Endothelial cell of umbilical vein (primary cell): ENCODE measurements around the gene RTL5. TPM values are rescaled to one million over a fixed set of nuclear protein-coding genes. Genes with fewer than 3 reads are reported as not detected.

ENCODE experiments used
- BruUV-seq: library from RNA; stranded (reverse); fragments of 400-500 nt; replicated peaks from 2 replicates; lab custom pipeline; 2021; lab: Mats Ljungman, UMichigan
- CTCF ChIA-PET: fragments of 300-600, 350-600 bp; sonication (Branson Sonifier 250); formaldehyde crosslinking; loops from one replicate; lab custom pipeline; 2021; ENCODE audit warnings: antibody characterized with exemption, inconsistent platforms; lab: Charles Lee
- POLR2A ChIA-PET: fragments of 300-600, 350-600 bp; sonication (Branson Sonifier 250); formaldehyde crosslinking; loops from one replicate; lab custom pipeline; 2021; ENCODE audit warnings: antibody characterized with exemption, inconsistent platforms; lab: Charles Lee
- DNase-seq: peaks from one replicate; pipeline ENCODE4 v3.0.0-alpha.2; 2011; ENCODE audit warnings: low read depth, low spot score
- FAIRE-seq: peaks from 2 replicates; lab custom pipeline; 2011; peaks lifted over from hg19 to GRCh38; lab: Jason Lieb, UNC
- H2AFZ ChIP-seq: 2 replicates; pipeline ENCODE4 v1.6.0; 2012; ENCODE audit warnings: low read depth, low read length, control low read depth, inconsistent platforms
- H3K27ac ChIP-seq: 2 replicates; pipeline ENCODE4 v1.5.1; 2011; ENCODE audit warnings: low read depth, mild to moderate bottlenecking, control low read depth, low read length, moderate library complexity; ENCODE audit not compliant: insufficient read depth
- H3K27me3 ChIP-seq, 2 experiments: 2 replicates each; pipeline versions ENCODE4 v1.6.0 to v1.6.1; 2011; ENCODE audit warnings: low read length in 2 of 2, mixed read lengths in 1 of 2; ENCODE audit not compliant: control insufficient read depth in 2 of 2, insufficient read depth in 2 of 2
- H3K36me3 ChIP-seq, 2 experiments: 2 replicates in 1 of 2; 3 replicates in 1 of 2; pipeline ENCODE4 v1.5.1; 2011; ENCODE audit warnings: low read length in 2 of 2, mild to moderate bottlenecking in 1 of 2, moderate library complexity in 1 of 2; ENCODE audit not compliant: control insufficient read depth in 2 of 2, insufficient read depth in 2 of 2; ENCODE audit errors: extremely low read depth in 1 of 2
- H3K4me1 ChIP-seq: 3 replicates; pipeline ENCODE4 v1.5.1; 2011; ENCODE audit warnings: mild to moderate bottlenecking, low read length; ENCODE audit not compliant: control insufficient read depth, insufficient read depth; ENCODE audit errors: extremely low read depth
- H3K4me2 ChIP-seq: 2 replicates; pipeline ENCODE4 v1.6.1; 2011; ENCODE audit warnings: low read length, control low read depth, mixed read lengths; ENCODE audit not compliant: insufficient read depth
- H3K4me3 ChIP-seq, 3 experiments: fragments of 200-600 bp in 1 of 3; sonication (generic), shearing (Covaris generic) in 1 of 3; replicated peaks in 1 of 3; 2 replicates each; pipeline ENCODE4 v1.5.1; 2011 to 2016; ENCODE audit warnings: control low read depth in 3 of 3, low read length in 3 of 3, mild to moderate bottlenecking in 2 of 3, inconsistent platforms in 1 of 3, low read depth in 1 of 3, moderate library complexity in 1 of 3; ENCODE audit not compliant: insufficient read depth in 1 of 3
- H3K79me2 ChIP-seq: 2 replicates; pipeline ENCODE4 v1.6.0; 2012; ENCODE audit warnings: low read length, inconsistent platforms; ENCODE audit not compliant: control insufficient read depth, insufficient read depth
- H3K9ac ChIP-seq: replicated peaks from 2 replicates; pipeline ENCODE3; 2011; ENCODE audit warnings: low read length, control low read depth; ENCODE audit not compliant: insufficient read depth; ENCODE audit errors: extremely low read depth
- H3K9me1 ChIP-seq: replicated peaks from 3 replicates; pipeline ENCODE4 v1.6.0; 2011; ENCODE audit warnings: mild to moderate bottlenecking, low read length; ENCODE audit not compliant: control insufficient read depth, insufficient read depth; ENCODE audit errors: extremely low read depth
- H3K9me3 ChIP-seq: replicated peaks from 2 replicates; pipeline ENCODE4 v1.5.1; 2012; ENCODE audit warnings: low read length, inconsistent platforms; ENCODE audit not compliant: control insufficient read depth, insufficient read depth
- H4K20me1 ChIP-seq: replicated peaks from 2 replicates; pipeline ENCODE3; 2011; ENCODE audit warnings: mild to moderate bottlenecking, low read length; ENCODE audit not compliant: control insufficient read depth, insufficient read depth; ENCODE audit errors: extremely low read depth
- CTCF ChIP-seq, 2 donors: IDR thresholded peaks; 1 replicate in 1 of 2; 2 replicates in 1 of 2; pipeline ENCODE4 v1.5.1; 2011; ENCODE audit warnings: low read length in 2 of 2, mild to moderate bottlenecking in 2 of 2, moderate library complexity in 2 of 2, control low read depth in 1 of 2, inconsistent platforms in 1 of 2, low read depth in 1 of 2; ENCODE audit not compliant: insufficient read depth in 1 of 2; ENCODE audit errors: extremely low read depth in 1 of 2
- EZH2 ChIP-seq: IDR thresholded peaks from 2 replicates; pipeline ENCODE4 v1.6.1; 2012; ENCODE audit warnings: borderline replicate concordance, low read depth, mild to moderate bottlenecking, moderate library complexity, low read length, inconsistent platforms; ENCODE audit not compliant: severe bottlenecking
- FOS ChIP-seq: IDR thresholded peaks from 2 replicates; pipeline ENCODE4 v1.6.1; 2011; ENCODE audit warnings: mild to moderate bottlenecking, low read length, moderate library complexity, borderline replicate concordance; ENCODE audit not compliant: insufficient read depth
- GATA2 ChIP-seq: IDR thresholded peaks from 2 replicates; pipeline ENCODE4 v1.7.0; 2011; ENCODE audit warnings: low read depth, mild to moderate bottlenecking, moderate library complexity, mixed read lengths, low read length; ENCODE audit not compliant: insufficient read length, insufficient read depth
- JUN ChIP-seq: IDR thresholded peaks from 2 replicates; pipeline ENCODE4 v1.6.1; 2011; ENCODE audit warnings: borderline replicate concordance, low read depth; ENCODE audit not compliant: insufficient read length, insufficient read depth
- MYC ChIP-seq: IDR thresholded peaks from one replicate; pipeline ENCODE4 v1.6.1; 2011; ENCODE audit warnings: mild to moderate bottlenecking, low read depth, low read length
- POLR2A ChIP-seq: IDR thresholded peaks from 2 replicates; pipeline ENCODE4 v1.6.1; 2012; ENCODE audit warnings: low read depth, mild to moderate bottlenecking, control low read depth, low read length
- POLR2AphosphoS5 ChIP-seq: IDR thresholded peaks from 2 replicates; pipeline ENCODE4 v1.6.1; 2012; ENCODE audit warnings: low read depth, mild to moderate bottlenecking, control low read depth, low read length, moderate library complexity; ENCODE audit not compliant: insufficient read depth
- dilution Hi-C: fragments of 300-500 bp; cut with MboI; formaldehyde crosslinking; loops from one replicate; pipeline ENCODE4 v1.15.0; 2019; ENCODE audit warnings: low sequenced_read_pairs; ENCODE audit not compliant: extremely low pct_ligation_motif_present
- intact Hi-C: fragments of 100-400 bp; cut with micrococcal nuclease; formaldehyde crosslinking; loops from one replicate; pipeline ENCODE4 v1.10.0; 2022
- polyA plus RNA-seq, 4 experiments: library from polyadenylated mRNA; depleted of rRNA in 3 of 4; stranded (reverse) in 3 of 4; unstranded in 1 of 4; fragments of >200 nt; gene quantifications; 2 replicates each; pipeline versions ENCODE4 v1.2.1 to v1.2.3, GENCODE V29; 2011 to 2012; ENCODE audit warnings: missing spikeins in 1 of 4
- total RNA-seq: library from RNA; stranded (reverse); gene quantifications from 2 replicates; pipeline ENCODE4 v1.2.3, GENCODE V29; 2021
- TF ChIP-seq, protein P1 (sequence below): IDR thresholded peaks from 2 replicates; pipeline ENCODE4 v1.6.1; 2011; ENCODE audit not compliant: insufficient read depth, insufficient read length

RTL5 gene
- total and polyA plus RNA-seq, 2 donors (not counting 3 experiments of a cell fraction or from before 2014, with no cell fraction given): 1.0 to 1.7 TPM

- TF ChIP-seq CTCF (IDR thresholded peaks at IDR 0.05; ENCODE audit: extremely low read depth in 1 of 2, insufficient read depth in 1 of 2, low read depth in 1 of 2, low read length in 2 of 2): no peak
- TF ChIP-seq, protein P1, sequence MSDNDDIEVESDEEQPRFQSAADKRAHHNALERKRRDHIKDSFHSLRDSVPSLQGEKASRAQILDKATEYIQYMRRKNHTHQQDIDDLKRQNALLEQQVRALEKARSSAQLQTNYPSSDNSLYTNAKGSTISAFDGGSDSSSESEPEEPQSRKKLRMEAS: no peak
- no peak for TF ChIP-seq EZH2
- TF ChIP-seq POLR2AphosphoS5: no peak
- BruUV-seq: no TSS peak
These were observed 16.3 kb downstream of the RTL5 start for GRCh38 chrX:72115380-72115779.

GRCh38 chrX:72114807-72115206 lies 16.9 kb downstream of the RTL5 start:
- no peaks in the 10 kb centered on the region for H3K4me1 ChIP-seq
- POLR2A ChIA-PET: no interaction called here
- H3K9ac ChIP-seq: no peak overlapping the region
- CTCF ChIA-PET: interaction anchor here (1.3 kb wide), 1 partner anchor 93 kb away, joined by 4 read pairs; no protein-coding TSS in a partner anchor
- no peaks in the 10 kb centered on the region for H3K27me3 ChIP-seq
- H3K4me3 ChIP-seq: no peak overlapping the region
- BruUV-seq: no TSS peak
- H3K79me2 ChIP-seq: peaks cover 38% of the 10 kb centered on the region
- no peak overlapping the region for H3K4me2 ChIP-seq
- peaks cover 2% of the 10 kb centered on the region for H3K9me1 ChIP-seq
- dilution Hi-C loops: no loop called here
- H4K20me1 ChIP-seq: no peaks in the 10 kb centered on the region
- intact Hi-C loops: no loop called here
- no peaks in the 10 kb centered on the region for H3K9me3 ChIP-seq
- H3K36me3 ChIP-seq: no peaks in the 10 kb centered on the region
- H3K27ac ChIP-seq: no peak overlapping the region
- DNase-seq: no peak
- H2AFZ ChIP-seq: no peak overlapping the region
- TF ChIP-seq CTCF (IDR thresholded peaks at IDR 0.05; ENCODE audit: extremely low read depth in 1 of 2, insufficient read depth in 1 of 2, low read depth in 1 of 2, low read length in 2 of 2) (no peak), EZH2 (no peak), MYC (no peak), GATA2 (no peak), POLR2A (no peak), POLR2AphosphoS5 (no peak), FOS (no peak), JUN (no peak)
- TF ChIP-seq, protein P1: no peak
- FAIRE-seq: no peak

More at GRCh38 chrX:72115380-72115779, 16.3 kb downstream of the RTL5 start:
- Histone ChIP-seq H3K27ac (no peak overlapping the region), H3K4me2 (no peak overlapping the region), H3K36me3 (no peaks in the 10 kb centered on the region), H3K4me3 (no peak overlapping the region), H3K9ac (no peak overlapping the region), H3K27me3 (no peaks in the 10 kb centered on the region), H2AFZ (no peak overlapping the region), H3K9me3 (no peaks in the 10 kb centered on the region), H3K9me1 (peaks cover 2% of the 10 kb centered on the region), H4K20me1 (no peaks in the 10 kb centered on the region), H3K4me1 (no peaks in the 10 kb centered on the region), H3K79me2 (peaks cover 38% of the 10 kb centered on the region)
- DNase-seq: no peak
- FAIRE-seq: no peak
- POLR2A ChIA-PET: no interaction called here
- intact Hi-C loops (no loop called here), dilution Hi-C loops (no loop called here)
- CTCF ChIA-PET: interaction anchor here (1.3 kb wide), 1 partner anchor 93 kb away, joined by 4 read pairs; no protein-coding TSS in a partner anchor
